Lung (tissue), 12 donors: Measurements from ENCODE around the gene HNF4A. TPM values are rescaled to one million over a fixed set of nuclear protein-coding genes. Genes with fewer than 3 reads are reported as not detected.

Experiments
- ATAC-seq: fragments of 200-7000 bp; cut with Tn5 transposase; one replicate; pipeline ENCODE4 v1.9.1; 2020; ENCODE audit warnings: moderate number of reproducible peaks; ENCODE audit not compliant: insufficient read depth, low FRiP score
- DNase-seq, 3 donors: peaks; one replicate each; pipeline ENCODE4 v3.0.0-alpha.2; 2013 to 2017
- H3K27ac ChIP-seq, 2 donors: one replicate each; pipeline ENCODE4 v1.5.1; 2013; ENCODE audit warnings: mild to moderate bottlenecking in 2 of 2, moderate library complexity in 2 of 2, control low read depth in 1 of 2, inconsistent platforms in 1 of 2, low read depth in 1 of 2, low read length in 1 of 2
- H3K27me3 ChIP-seq, 3 donors: one replicate each; pipeline ENCODE4 v1.5.1; 2013; ENCODE audit warnings: low read length in 2 of 3; ENCODE audit not compliant: control insufficient read depth in 3 of 3, insufficient read depth in 3 of 3
- H3K36me3 ChIP-seq, 4 donors: one replicate each; pipeline ENCODE4 v1.5.1; 2013; ENCODE audit warnings: low read length in 4 of 4, mild to moderate bottlenecking in 1 of 4, moderate library complexity in 1 of 4; ENCODE audit not compliant: control insufficient read depth in 4 of 4, insufficient read depth in 4 of 4
- H3K4me1 ChIP-seq, 5 donors: one replicate each; pipeline ENCODE4 v1.5.1; 2013; ENCODE audit warnings: low read length in 5 of 5, mild to moderate bottlenecking in 2 of 5, moderate library complexity in 1 of 5; ENCODE audit not compliant: control insufficient read depth in 5 of 5, insufficient read depth in 5 of 5
- H3K4me3 ChIP-seq: one replicate; pipeline ENCODE4 v1.5.1; 2013; ENCODE audit warnings: mild to moderate bottlenecking, control low read depth, moderate library complexity
- H3K9ac ChIP-seq, 2 donors: one replicate each; pipeline ENCODE4 v1.5.1; 2013; ENCODE audit warnings: low read length in 2 of 2, control low read depth in 1 of 2; ENCODE audit not compliant: insufficient read depth in 1 of 2
- H3K9me3 ChIP-seq, 4 donors: one replicate each; pipeline ENCODE4 v1.5.1; 2013; ENCODE audit warnings: low read length in 3 of 4, mild to moderate bottlenecking in 1 of 4, moderate library complexity in 1 of 4; ENCODE audit not compliant: control insufficient read depth in 4 of 4, insufficient read depth in 3 of 4
- WGBS, 2 donors: extraction: QIAGEN DNeasy Blood & Tissue Kit; methylation state at CpG; one replicate each; pipeline ENCODE4 v1.1.7; 2013; 5-methylcytosine and 5-hydroxymethylcytosine counted together
- polyA plus RNA-seq, 2 donors: library from polyadenylated mRNA; stranded (reverse); fragments of 200-250 nt; gene quantifications; one replicate each; pipeline ENCODE4 v1.2.1, GENCODE V29; 2013
- total RNA-seq, 2 donors: library from RNA; depleted of rRNA in 1 of 2; stranded (reverse); fragments of >200 nt in 1 of 2; gene quantifications; one replicate each; pipeline ENCODE4 v1.2.1, GENCODE V29; 2014 to 2021
- TF ChIP-seq, protein P1 (sequence below): IDR thresholded peaks from 2 replicates; pipeline ENCODE4 v1.5.1; 2012; ENCODE audit warnings: mild to moderate bottlenecking; ENCODE audit errors: control extremely low read depth, extremely low read depth
- donor health status: control.
- donor health status: control.
- donor health status: Bipolar disorder and iron deficiency.
- donor health status: healthy.
- donor health status: DM: yes; HTN: yes; CAD: no.

Gene HNF4A
- total and polyA plus RNA-seq, 4 donors: 0.14 to 1.3 (median 0.41) TPM

DNA sequence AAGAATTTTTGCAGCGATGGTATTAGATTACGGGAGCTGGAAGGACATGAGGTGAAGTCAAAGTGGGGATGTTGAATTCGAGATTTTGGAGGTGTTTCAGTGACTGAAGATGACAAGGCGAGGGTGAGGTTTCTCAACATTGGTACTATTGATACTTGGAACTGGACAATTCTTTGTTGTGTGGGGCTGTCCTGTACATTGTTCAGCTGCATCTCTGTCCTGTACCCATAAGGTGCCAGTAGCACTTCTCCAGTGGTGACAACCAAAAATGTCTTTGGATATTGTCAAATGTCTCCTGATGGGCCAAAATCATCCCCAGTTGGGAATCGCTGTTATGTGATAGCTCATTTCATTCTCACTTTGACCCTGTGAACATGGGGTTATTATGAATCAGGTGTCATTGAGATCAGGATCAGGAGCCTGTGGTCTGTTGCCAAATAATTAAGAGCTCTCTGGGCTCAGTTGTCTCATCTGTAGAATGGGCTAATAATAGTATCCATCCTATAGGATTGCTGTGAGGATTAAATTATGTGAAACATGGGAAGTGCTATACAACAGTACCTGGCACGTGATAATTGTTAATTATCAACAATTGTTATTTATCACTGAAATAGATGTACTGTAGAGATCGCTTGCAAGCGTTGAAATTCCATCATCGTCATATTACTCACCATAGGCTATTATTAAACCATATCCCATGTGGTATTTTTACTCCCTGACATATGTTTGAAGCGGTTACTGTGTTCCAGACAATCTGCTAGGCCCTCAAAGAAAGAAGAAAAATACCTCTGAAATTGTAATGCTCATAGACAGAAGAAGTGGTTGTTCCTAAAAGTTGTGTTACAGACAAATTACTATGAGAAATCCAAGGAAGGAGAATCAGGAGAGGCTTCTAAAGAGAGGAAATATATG is 71.6 kb downstream of the HNF4A start:
- Histone ChIP-seq H3K9ac (no peak overlapping the region), H3K27ac (no peak overlapping the region), H3K4me1 (peaks cover 0 to 3% (median 0%) of the 10 kb centered on the region in 5 donors), H3K4me3 (no peak overlapping the region), H3K36me3 (no peaks in the 10 kb centered on the region), H3K9me3 (no peaks in the 10 kb centered on the region), H3K27me3 (peaks cover 0 to 6% (median 0%) of the 10 kb centered on the region in 3 donors)
- DNase-seq (no peak), ATAC-seq (no peak)
- TF ChIP-seq, protein P1, sequence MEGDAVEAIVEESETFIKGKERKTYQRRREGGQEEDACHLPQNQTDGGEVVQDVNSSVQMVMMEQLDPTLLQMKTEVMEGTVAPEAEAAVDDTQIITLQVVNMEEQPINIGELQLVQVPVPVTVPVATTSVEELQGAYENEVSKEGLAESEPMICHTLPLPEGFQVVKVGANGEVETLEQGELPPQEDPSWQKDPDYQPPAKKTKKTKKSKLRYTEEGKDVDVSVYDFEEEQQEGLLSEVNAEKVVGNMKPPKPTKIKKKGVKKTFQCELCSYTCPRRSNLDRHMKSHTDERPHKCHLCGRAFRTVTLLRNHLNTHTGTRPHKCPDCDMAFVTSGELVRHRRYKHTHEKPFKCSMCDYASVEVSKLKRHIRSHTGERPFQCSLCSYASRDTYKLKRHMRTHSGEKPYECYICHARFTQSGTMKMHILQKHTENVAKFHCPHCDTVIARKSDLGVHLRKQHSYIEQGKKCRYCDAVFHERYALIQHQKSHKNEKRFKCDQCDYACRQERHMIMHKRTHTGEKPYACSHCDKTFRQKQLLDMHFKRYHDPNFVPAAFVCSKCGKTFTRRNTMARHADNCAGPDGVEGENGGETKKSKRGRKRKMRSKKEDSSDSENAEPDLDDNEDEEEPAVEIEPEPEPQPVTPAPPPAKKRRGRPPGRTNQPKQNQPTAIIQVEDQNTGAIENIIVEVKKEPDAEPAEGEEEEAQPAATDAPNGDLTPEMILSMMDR: no peak
- WGBS, 2 donors: 79 to 82% methylated on average over 10 of the region's 10 CpGs

DNA sequence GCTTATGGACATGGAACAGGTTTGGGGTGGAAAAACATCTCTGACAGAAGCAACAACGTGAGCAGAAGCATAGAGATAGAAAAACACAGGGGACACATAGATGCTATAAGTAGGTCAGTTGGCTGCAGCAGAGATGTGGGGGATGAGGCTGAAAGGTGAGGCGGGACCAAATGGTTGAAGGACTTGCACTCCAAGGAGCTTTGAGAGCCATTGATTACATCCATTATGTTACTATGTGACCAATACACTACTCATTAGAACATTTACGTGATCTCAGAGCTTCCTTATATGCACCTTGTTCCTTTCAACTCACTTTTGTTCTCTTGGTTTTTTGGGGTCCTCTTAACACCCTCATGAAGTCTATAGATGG is 72.3 kb downstream of the HNF4A start:
- Histone ChIP-seq H3K36me3 (no peaks in the 10 kb centered on the region), H3K27me3 (peaks cover 0 to 6% (median 0%) of the 10 kb centered on the region in 3 donors), H3K9ac (no peak overlapping the region), H3K4me1 (peaks cover 0 to 3% (median 0%) of the 10 kb centered on the region in 5 donors), H3K9me3 (no peaks in the 10 kb centered on the region), H3K27ac (no peak overlapping the region), H3K4me3 (no peak overlapping the region)
- 86 to 88% methylated on average over 3 of the region's 3 CpGs for WGBS, 2 donors
- ATAC-seq (no peak), DNase-seq (no peak)
- TF ChIP-seq, protein P1: no peak

DNA sequence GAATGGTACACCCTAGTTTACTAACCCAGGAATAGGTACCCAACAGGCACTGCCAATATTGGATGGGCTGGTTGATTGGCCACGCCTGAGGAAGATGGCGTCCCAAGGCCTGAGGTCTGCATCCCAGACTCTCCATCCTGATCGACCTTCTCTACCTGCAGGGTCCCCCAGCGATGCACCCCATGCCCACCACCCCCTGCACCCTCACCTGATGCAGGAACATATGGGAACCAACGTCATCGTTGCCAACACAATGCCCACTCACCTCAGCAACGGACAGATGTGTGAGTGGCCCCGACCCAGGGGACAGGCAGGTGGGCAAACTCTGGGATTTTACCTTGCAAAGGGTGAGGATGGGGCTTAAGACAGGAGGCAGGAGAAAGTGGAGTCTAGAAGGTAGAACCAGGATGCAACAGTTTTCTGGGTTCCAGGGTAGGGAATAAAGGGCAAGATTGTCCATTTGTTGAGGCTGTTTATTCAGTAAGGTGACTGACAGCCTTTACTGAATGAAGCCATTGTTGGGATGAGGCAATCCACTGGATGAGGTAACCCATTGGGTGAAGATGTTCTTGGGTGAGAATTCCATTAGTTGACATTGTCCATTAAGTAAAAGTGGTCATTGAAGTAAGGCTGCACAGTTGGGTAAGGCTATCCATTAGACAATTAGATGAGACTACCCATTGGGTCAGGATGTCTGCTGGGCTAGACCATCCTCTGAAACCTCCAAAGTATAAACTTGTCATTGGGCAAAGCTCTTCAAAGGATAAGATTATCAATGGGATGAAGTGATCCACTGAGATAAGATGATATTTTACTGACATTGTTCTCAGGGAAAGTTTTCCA is 72.9 kb downstream of the HNF4A start:
- Histone ChIP-seq H3K9me3 (no peaks in the 10 kb centered on the region), H3K4me3 (no peak overlapping the region), H3K27ac (no peak overlapping the region), H3K4me1 (peaks cover 0 to 3% (median 0%) of the 10 kb centered on the region in 5 donors), H3K27me3 (peaks cover 0 to 6% (median 0%) of the 10 kb centered on the region in 3 donors), H3K9ac (no peak overlapping the region), H3K36me3 (no peaks in the 10 kb centered on the region)
- no peak for ATAC-seq
- TF ChIP-seq, protein P1: no peak
- no peak for DNase-seq
- WGBS, 2 donors: 89 to 94% methylated on average over 8 of the region's 8 CpGs
